Activated CD4-positive, alpha-beta T cell treated with anti-CD3 and anti-CD28 coated beads, Interleukin-2, amount 50 U/mL, for 48 hours (primary cell): ENCODE results near the gene INCA1.
A peak's percentile ranks its signal among the peaks of the same experiment; 100 is the strongest.

Experiments used
- DNase-seq, 2 experiments: peaks; one replicate each; pipeline ENCODE4 v3.0.0-alpha.2; 2020

Gene INCA1

GRCh38 chr17:4969551-4970173 lies 27.7 kb downstream of the INCA1 start:
- DNase-seq = peak; percentile 54 to 67

GRCh38 chr17:4969047-4969550 lies 28.2 kb downstream of the INCA1 start:
- DNase-seq = peak in 1 of 2 experiments; percentile 59

- DNase-seq = peak; percentile 43 to 60
These were observed 28.8 kb downstream of the INCA1 start for GRCh38 chr17:4968486-4969046.

GRCh38 chr17:4967539-4968485 lies 29.5 kb downstream of the INCA1 start, which contains the start of gene SPAG7:
TSS of gene SPAG7 (minus strand) at chr17:4967817. CDS start at chr17:4967804, 13 bp downstream.
- peak; percentile 94 to 95 for DNase-seq

GRCh38 chr17:4966844-4967538 lies 30.3 kb downstream of the INCA1 start:
- peak; percentile 93 to 96 for DNase-seq

GRCh38 chr17:4965311-4965986 lies 31.9 kb downstream of the INCA1 start:
- DNase-seq = no peak

GRCh38 chr17:4960279-4960922 lies 36.9 kb downstream of the INCA1 start:
- no peak for DNase-seq

- DNase-seq = no peak
These were observed 37.9 kb downstream of the INCA1 start for GRCh38 chr17:4959261-4959965.

- no peak for DNase-seq
These were observed 39.2 kb downstream of the INCA1 start for GRCh38 chr17:4958102-4958501.

- DNase-seq = peak; percentile 64 to 72
These were observed 40.7 kb downstream of the INCA1 start for GRCh38 chr17:4956493-4957061.

- no peak for DNase-seq
These were observed 42.2 kb downstream of the INCA1 start for GRCh38 chr17:4955091-4955490.

GRCh38 chr17:4953451-4953961 lies 43.8 kb downstream of the INCA1 start:
- DNase-seq = no peak

GRCh38 chr17:4951486-4951885 lies 45.8 kb downstream of the INCA1 start:
- DNase-seq = no peak

- no peak for DNase-seq
These were observed 46.5 kb downstream of the INCA1 start, which contains the start of gene ENO3 for GRCh38 chr17:4950746-4951204. TSS of gene ENO3 (plus strand) at chr17:4951119. CDS start at chr17:4951830, 711 bp downstream.

GRCh38 chr17:4950075-4950745 lies 47.1 kb downstream of the INCA1 start:
- peak; percentile 51 to 62 for DNase-seq

GRCh38 chr17:4949321-4950074 lies 47.8 kb downstream of the INCA1 start:
- peak; percentile 81 to 83 for DNase-seq

- DNase-seq = peak; percentile 74 to 81
These were observed 48.4 kb downstream of the INCA1 start for GRCh38 chr17:4948931-4949320.

GRCh38 chr17:4948166-4948930 lies 49.0 kb downstream of the INCA1 start, which contains the start of gene PFN1:
TSS of gene PFN1 (minus strand) at chr17:4948530. CDS start at chr17:4948394, 136 bp downstream.
- DNase-seq = peak; percentile 92 to 93
